LNCaP clone FGC (cell line): ENCODE measurements around the gene HDAC9.

Source experiments
- DNase-seq: peaks from one replicate; pipeline ENCODE4 v3.0.0-alpha.2; 2011; ENCODE audit warnings: low read depth
- H3K4me3 ChIP-seq: 2 replicates; pipeline ENCODE4 v1.5.1; 2011; ENCODE audit warnings: mild to moderate bottlenecking, low read depth, low read length, control low read depth
- CTCF ChIP-seq: IDR thresholded peaks from 2 replicates; pipeline ENCODE4 v1.5.1; 2012; ENCODE audit warnings: mild to moderate bottlenecking; ENCODE audit not compliant: control insufficient read depth, insufficient read depth; ENCODE audit errors: extremely low read depth

Gene HDAC9

GRCh38 chr7:18509481-18509880 lies 13.9 kb downstream of the HDAC9 start:
- TF ChIP-seq CTCF = no peak
- H3K4me3 ChIP-seq = no peak overlapping the region
- DNase-seq = no peak

DNA sequence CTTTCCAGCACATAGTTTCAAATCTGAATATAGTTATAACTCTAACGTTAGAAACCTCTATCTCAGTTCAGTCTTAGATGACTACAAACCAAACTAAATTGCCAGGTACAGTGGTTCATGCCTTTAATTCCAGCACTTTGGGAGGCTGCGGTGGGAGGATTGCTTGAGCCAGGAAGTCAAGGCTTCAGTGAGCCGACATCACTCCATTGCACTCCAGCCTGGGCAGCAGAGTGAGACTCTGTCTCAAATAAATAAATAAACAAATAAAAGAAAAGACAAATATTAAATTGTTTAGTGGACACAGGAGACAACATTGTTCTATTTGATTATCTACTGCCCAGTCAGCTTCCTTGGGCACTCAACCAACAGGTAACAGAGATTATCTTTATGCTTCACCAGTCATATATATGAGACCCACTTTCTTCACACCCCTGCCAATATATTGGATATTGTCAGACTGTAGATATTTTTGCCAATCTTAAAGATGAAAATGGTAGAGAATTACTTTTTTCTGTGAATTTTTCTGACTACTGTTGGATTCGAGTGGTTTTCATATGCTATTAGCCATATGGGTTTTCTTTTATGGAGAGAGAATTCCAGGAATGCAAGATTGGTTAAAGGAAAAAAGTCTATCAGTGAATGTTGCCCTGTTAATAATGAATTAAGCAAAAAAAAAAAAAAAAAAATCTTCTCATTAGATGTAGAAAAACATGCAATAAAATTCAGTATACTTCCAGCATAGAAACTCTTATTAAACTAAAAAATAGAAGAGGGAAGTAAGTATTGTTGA lies 16.0 kb downstream of the HDAC9 start:
- no peak overlapping the region for H3K4me3 ChIP-seq
- no peak for TF ChIP-seq CTCF
- DNase-seq = peak; percentile 32

DNA sequence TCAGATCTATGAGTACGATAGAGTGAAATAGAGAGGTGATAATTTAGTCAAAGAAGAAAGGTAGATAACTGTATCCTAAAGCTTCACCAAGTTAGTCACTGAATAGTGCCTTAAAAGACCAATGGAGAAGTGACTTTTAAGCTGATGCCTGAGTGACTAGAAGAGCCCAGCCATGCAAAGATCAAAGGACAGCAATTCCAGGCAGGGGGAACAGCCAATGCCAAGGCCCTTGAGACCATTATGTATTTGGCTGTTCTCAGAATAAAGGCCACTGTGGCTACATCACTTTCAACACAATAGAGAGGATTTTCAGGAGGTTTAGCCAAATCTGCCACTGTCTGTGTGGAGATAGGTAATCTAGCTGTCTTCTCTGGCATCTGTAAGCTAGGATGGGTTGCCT lies 17.8 kb downstream of the HDAC9 start:
- H3K4me3 ChIP-seq = no peak overlapping the region
- no peak for DNase-seq
- no peak for TF ChIP-seq CTCF

GRCh38 chr7:18515067-18515466 lies 19.5 kb downstream of the HDAC9 start:
- DNase-seq = no peak
- no peak overlapping the region for H3K4me3 ChIP-seq
- TF ChIP-seq CTCF = no peak

GRCh38 chr7:18517646-18518045 lies 22.1 kb downstream of the HDAC9 start:
- no peak for DNase-seq
- H3K4me3 ChIP-seq = no peak overlapping the region
- TF ChIP-seq CTCF = no peak

GRCh38 chr7:18518555-18518954 lies 23.0 kb downstream of the HDAC9 start:
- no peak for DNase-seq
- no peak overlapping the region for H3K4me3 ChIP-seq
- TF ChIP-seq CTCF = no peak

DNA sequence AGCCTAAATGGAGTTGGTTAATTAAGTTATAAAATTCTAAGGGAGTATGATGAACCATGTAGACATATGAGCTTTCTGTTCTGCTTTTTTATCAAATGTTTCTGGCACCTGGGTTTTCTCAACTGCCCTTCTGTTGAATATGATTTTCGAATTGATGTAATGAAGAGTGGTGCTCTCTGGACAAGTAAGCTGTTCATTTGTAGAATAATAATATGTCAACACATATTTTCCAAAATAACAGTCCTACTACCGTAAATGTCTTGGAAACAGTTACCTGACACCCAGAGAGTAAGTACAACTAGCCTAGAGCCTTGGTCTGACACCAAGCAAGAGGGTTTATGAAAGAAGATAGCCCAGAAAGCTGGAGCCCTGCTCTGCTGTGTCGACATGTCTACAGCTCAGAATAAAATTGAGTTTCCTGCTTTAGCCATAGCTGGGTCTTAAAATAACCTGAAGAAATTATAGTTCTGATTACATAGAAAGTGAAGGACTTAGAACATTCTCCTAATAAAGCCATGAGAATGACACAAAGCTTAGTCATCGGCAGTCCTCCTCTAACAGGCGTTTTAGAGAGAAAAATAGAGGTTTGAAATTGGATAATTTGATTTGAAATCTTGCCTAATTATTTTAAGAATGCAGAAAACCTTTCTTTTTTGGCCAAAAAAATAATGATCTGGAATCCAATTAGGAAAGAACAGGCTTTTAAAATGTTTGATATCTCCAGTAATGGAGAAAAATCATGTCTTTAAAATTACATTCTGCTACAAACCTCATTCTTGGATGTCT lies 25.1 kb downstream of the HDAC9 start:
- no peak for TF ChIP-seq CTCF
- no peak overlapping the region for H3K4me3 ChIP-seq
- DNase-seq = no peak
